HepG2 (cell line): ENCODE data around the gene PRKAR1B. TPM values are rescaled to one million over a fixed set of nuclear protein-coding genes. Genes with fewer than 3 reads are reported as not detected.

Source experiments
- ATAC-seq: fragments of 200-7000 bp; cut with Tn5 transposase; 3 replicates; pipeline ENCODE4 v1.9.1; 2020; ENCODE audit warnings: mild to moderate bottlenecking, moderate library complexity
- BruUV-seq: library from RNA; stranded (reverse); fragments of 400-500 nt; replicated peaks from 2 replicates; lab custom pipeline; 2021; lab: Mats Ljungman, UMichigan
- CTCF ChIA-PET: fragments of 300-600 bp; formaldehyde crosslinking; extraction: SDS; loops from one replicate; lab custom pipeline; 2021; ENCODE audit warnings: low total read pairs, inconsistent platforms, low intra/inter-chr PET ratio; lab: Yijun Ruan, JAX
- POLR2A ChIA-PET: fragments of 350-600 bp; sonication (Branson Sonifier 250); formaldehyde crosslinking; loops from one replicate; lab custom pipeline; 2020; ENCODE audit warnings: antibody characterized with exemption, inconsistent platforms; lab: Yijun Ruan, JAX
- DNase-seq: peaks from one replicate; pipeline ENCODE4 v3.0.0-alpha.2; 2015; ENCODE audit warnings: low spot score
- FAIRE-seq: peaks from 3 replicates; lab custom pipeline; 2011; peaks lifted over from hg19 to GRCh38; lab: Jason Lieb, UNC
- H2AFZ ChIP-seq: one replicate; pipeline ENCODE4 v1.6.1; 2011; ENCODE audit warnings: low read length, inconsistent platforms
- H3K27ac ChIP-seq: fragments of 300-600 bp; 3 replicates; pipeline ENCODE4 v1.8.0; 2011; ENCODE audit warnings: mixed run types, mild to moderate bottlenecking, mixed read lengths, low read length, inconsistent platforms; ENCODE audit not compliant: insufficient read depth; ENCODE audit errors: extremely low read length
- H3K27me3 ChIP-seq, 2 experiments: fragments of 200-600 bp in 1 of 2; 2 replicates in 1 of 2; 3 replicates in 1 of 2; pipeline versions ENCODE4 v1.6.0 to v1.8.0; 2011; ENCODE audit warnings: low read length in 2 of 2, mild to moderate bottlenecking in 2 of 2, moderate library complexity in 2 of 2, inconsistent platforms in 1 of 2; ENCODE audit not compliant: insufficient read depth in 2 of 2, control insufficient read depth in 1 of 2
- H3K36me3 ChIP-seq, 2 experiments: fragments of 200-600 bp in 1 of 2; replicated peaks in 1 of 2; 2 replicates in 1 of 2; 3 replicates in 1 of 2; pipeline versions ENCODE4 v1.5.1 to v1.8.0; 2011; ENCODE audit warnings: low read length in 2 of 2, inconsistent platforms in 1 of 2; ENCODE audit not compliant: insufficient read depth in 2 of 2, control insufficient read depth in 1 of 2
- H3K4me1 ChIP-seq: 2 replicates; pipeline ENCODE4 v1.5.1; 2012; ENCODE audit warnings: low read length, inconsistent platforms; ENCODE audit not compliant: insufficient read depth
- H3K4me2 ChIP-seq: 2 replicates; pipeline ENCODE4 v1.6.0; 2011; ENCODE audit warnings: low read depth, low read length, inconsistent platforms
- H3K4me3 ChIP-seq, 3 experiments: fragments of 200-600 bp in 1 of 3; sonication (generic), shearing (Covaris generic) in 1 of 3; replicated peaks in 1 of 3; 2 replicates each; pipeline ENCODE4 v1.5.1; 2011 to 2016; ENCODE audit warnings: low read length in 3 of 3, inconsistent platforms in 2 of 3, low read depth in 2 of 3, mild to moderate bottlenecking in 2 of 3, control low read depth in 1 of 3, mixed read lengths in 1 of 3; ENCODE audit not compliant: insufficient read depth in 1 of 3
- H3K79me2 ChIP-seq: one replicate; pipeline ENCODE4 v1.6.1; 2011; ENCODE audit warnings: low read length, inconsistent platforms; ENCODE audit not compliant: insufficient read depth
- H3K9ac ChIP-seq: 2 replicates; pipeline ENCODE4 v1.6.0; 2011; ENCODE audit warnings: mild to moderate bottlenecking, low read depth, low read length, inconsistent platforms; ENCODE audit not compliant: insufficient read depth
- H3K9me3 ChIP-seq: 2 replicates; pipeline ENCODE4 v1.5.1; 2012; ENCODE audit warnings: mild to moderate bottlenecking, low read length
- H4K20me1 ChIP-seq: 2 replicates; pipeline ENCODE4 v1.6.0; 2011; ENCODE audit warnings: inconsistent platforms, mild to moderate bottlenecking, low read length, moderate library complexity; ENCODE audit not compliant: insufficient read depth
- ARNT2 ChIP-seq: sonication (generic); formaldehyde crosslinking; IDR thresholded peaks from 2 replicates; pipeline ENCODE4 v1.8.0; 2022; ENCODE audit warnings: mild to moderate bottlenecking, low read depth, missing genetic modification reagents, moderate library complexity
- JUN ChIP-seq: sonication (generic); formaldehyde crosslinking; IDR thresholded peaks from 2 replicates; pipeline ENCODE4 v1.4.0; 2020; ENCODE audit warnings: mild to moderate bottlenecking, missing genetic modification reagents
- LBX2 ChIP-seq: sonication (generic); formaldehyde crosslinking; IDR thresholded peaks from 2 replicates; pipeline ENCODE4 v1.5.0; 2020; ENCODE audit warnings: missing genetic modification reagents, mild to moderate bottlenecking, borderline replicate concordance
- LCORL ChIP-seq, 2 experiments: fragments of 450-650 bp in 1 of 2; sonication (generic) in 1 of 2; formaldehyde crosslinking in 1 of 2; IDR thresholded peaks; 2 replicates each; pipeline versions ENCODE4 v1.5.0 to v1.6.1; 2017 to 2020; ENCODE audit warnings: antibody characterized with exemption in 1 of 2, missing genetic modification reagents in 1 of 2
- MIER3 ChIP-seq: IDR thresholded peaks from 2 replicates; pipeline ENCODE4 v1.6.1; 2016; ENCODE audit warnings: missing compliant biosample characterization, borderline replicate concordance
- MTF1 ChIP-seq: sonication (generic); formaldehyde crosslinking; IDR thresholded peaks from 2 replicates; pipeline ENCODE4 v1.5.0; 2020; ENCODE audit warnings: missing genetic modification reagents
- NCOA1 ChIP-seq: sonication (generic); formaldehyde crosslinking; IDR thresholded peaks from 2 replicates; pipeline ENCODE4 v1.9.0; 2021; ENCODE audit warnings: missing genetic modification reagents
- RFXANK ChIP-seq: IDR thresholded peaks from 2 replicates; pipeline ENCODE4 v1.6.1; 2016
- SUZ12 ChIP-seq: fragments of 150-350 bp; IDR thresholded peaks from 2 replicates; pipeline ENCODE4 v1.6.1; 2014; ENCODE audit warnings: low read depth, low read length
- U2AF2 ChIP-seq: fragments of 200-400 bp; formaldehyde crosslinking; IDR thresholded peaks from 2 replicates; pipeline ENCODE4 v1.6.1; 2017; ENCODE audit warnings: low read depth, mild to moderate bottlenecking, low read length
- ZBTB25 ChIP-seq: IDR thresholded peaks from 2 replicates; pipeline ENCODE4 v1.6.1; 2018; ENCODE audit warnings: missing genetic modification reagents
- ZNF20 ChIP-seq: sonication (generic); formaldehyde crosslinking; IDR thresholded peaks from 2 replicates; pipeline ENCODE4 v1.4.0; 2020; ENCODE audit warnings: mild to moderate bottlenecking, moderate library complexity, missing genetic modification reagents
- ZNF263 ChIP-seq: sonication (generic); formaldehyde crosslinking; IDR thresholded peaks from 2 replicates; pipeline ENCODE4 v1.4.0; 2020; ENCODE audit warnings: missing genetic modification reagents
- ZNF282 ChIP-seq: fragments of 450-650 bp; IDR thresholded peaks from 2 replicates; pipeline ENCODE4 v1.6.1; 2018; ENCODE audit not compliant: partially characterized antibody
- ZNF337 ChIP-seq: sonication (generic); formaldehyde crosslinking; IDR thresholded peaks from 2 replicates; pipeline ENCODE4 v1.5.1; 2020; ENCODE audit warnings: missing genetic modification reagents, low read depth, mild to moderate bottlenecking, borderline replicate concordance
- ZNF629 ChIP-seq: sonication (generic); formaldehyde crosslinking; conservative IDR thresholded peaks from 2 replicates; pipeline ENCODE4 v1.5.0; 2020; ENCODE audit warnings: missing genetic modification reagents
- ZNF703 ChIP-seq: sonication (generic); formaldehyde crosslinking; IDR thresholded peaks from 2 replicates; pipeline ENCODE4 v1.5.1; 2020; ENCODE audit warnings: missing genetic modification reagents, mild to moderate bottlenecking, moderate library complexity, borderline replicate concordance
- ZSCAN29 ChIP-seq: sonication (generic); formaldehyde crosslinking; conservative IDR thresholded peaks from 2 replicates; pipeline ENCODE4 v1.4.0; 2020; ENCODE audit warnings: mild to moderate bottlenecking, missing genetic modification reagents
- WGBS: methylation state at CpG from one replicate; pipeline ENCODE4 v1.1.6; 2017; ENCODE audit warnings: low lambda C conversion rate; 5-methylcytosine and 5-hydroxymethylcytosine counted together
- in situ Hi-C: cut with HindIII; loops from 2 replicates; pipeline ENCODE4 v1.10.0; 2017; ENCODE audit warnings: low pct_unique_long_range_greater_than_20kb; ENCODE audit not compliant: extremely low pct_ligation_motif_present
- intact Hi-C: fragments of 100-400 bp; cut with micrococcal nuclease; formaldehyde crosslinking; loops from one replicate; pipeline ENCODE4 v1.10.0; 2022; ENCODE audit not compliant: unreplicated experiment
- polyA plus RNA-seq, 8 experiments: library from polyadenylated mRNA; depleted of rRNA in 3 of 8; stranded (reverse) in 7 of 8; unstranded in 1 of 8; fragments of >200 nt; fragmentation: Illumina TruSeq in 4 of 8; extraction: Trizol in 4 of 8; gene quantifications; 2 replicates each; pipeline versions ENCODE4 v1.2.1 to v1.2.3, GENCODE V29; 2011 to 2016; ENCODE audit warnings: low read depth in 4 of 8, missing spikeins in 1 of 8, mixed read lengths in 1 of 8; ENCODE audit not compliant: insufficient read depth in 1 of 8
- total RNA-seq, 5 experiments: library from RNA; depleted of rRNA; stranded (reverse); fragments of >200 nt; fragmentation: Illumina TruSeq; extraction: Trizol; gene quantifications; 2 replicates each; pipeline ENCODE4 v1.2.3, GENCODE V29; 2016; ENCODE audit warnings: low read depth in 1 of 5

PRKAR1B gene
- total and polyA plus RNA-seq, 2 of the 13 experiments (the other 11 are each of a cell fraction or from before 2014, with no cell fraction given), result 7.9 to 28.2 TPM

- DNase-seq (no peak), ATAC-seq (no peak; the same call in 2 of the 3 replicates), FAIRE-seq (no peak)
- in situ Hi-C loops, result no loop called here
- intact Hi-C loops, result no loop called here
- WGBS, result 94% methylated on average over 10 of the region's 11 CpGs
- H4K20me1 ChIP-seq, result no peaks in the 10 kb centered on the region
- H3K9ac ChIP-seq, result no peak overlapping the region
- H2AFZ ChIP-seq, result no peak overlapping the region
- no peaks in the 10 kb centered on the region for H3K79me2 ChIP-seq
- H3K27ac ChIP-seq, result no peak overlapping the region
- BruUV-seq, result no TSS peak
- H3K4me2 ChIP-seq, result no peak overlapping the region
- CTCF ChIA-PET, result no interaction called here
- POLR2A ChIA-PET, result no interaction called here
- TF ChIP-seq NCOA1 (CRISPR knock-in tag) (no peak), ZNF703 (CRISPR knock-in tag) (no peak), JUN (no peak), U2AF2 (no peak)
- no peak overlapping the region for H3K4me3 ChIP-seq
- H3K36me3 ChIP-seq, result peaks cover 2% of the 10 kb centered on the region in 2 experiments; a peak in 1 of 5 replicates
- no peaks in the 10 kb centered on the region for H3K4me1 ChIP-seq
- H3K9me3 ChIP-seq, result no peaks in the 10 kb centered on the region
- no peaks in the 10 kb centered on the region for H3K27me3 ChIP-seq
Measured at GRCh38 chr7:646951-647350, 80.1 kb downstream of the PRKAR1B start.

GRCh38 chr7:646487-646886, 80.6 kb downstream of the PRKAR1B start:
- no peak overlapping the region for H3K4me3 ChIP-seq
- no peaks in the 10 kb centered on the region for H4K20me1 ChIP-seq
- H3K79me2 ChIP-seq, result no peaks in the 10 kb centered on the region
- H3K9ac ChIP-seq, result no peak overlapping the region
- H3K9me3 ChIP-seq, result no peaks in the 10 kb centered on the region
- BruUV-seq, result no TSS peak
- no peak overlapping the region for H2AFZ ChIP-seq
- FAIRE-seq, result no peak
- POLR2A ChIA-PET, result no interaction called here
- no peak overlapping the region for H3K4me2 ChIP-seq
- 97% methylated on average over 11 of the region's 11 CpGs for WGBS
- H3K36me3 ChIP-seq, result peaks cover 2% of the 10 kb centered on the region in 2 experiments; a peak in 1 of 5 replicates
- H3K27ac ChIP-seq, result no peak overlapping the region
- no peaks in the 10 kb centered on the region for H3K27me3 ChIP-seq
- in situ Hi-C loops, result no loop called here
- TF ChIP-seq RFXANK (CRISPR knock-in tag), result no peak
- TF ChIP-seq LCORL (IDR thresholded peaks at IDR 0.05), result no peak
- TF ChIP-seq LCORL (CRISPR knock-in tag; IDR thresholded peaks at IDR 0.05), result no peak
- TF ChIP-seq ZNF282, result no peak
- no peak for TF ChIP-seq MTF1
- TF ChIP-seq ZNF20 (CRISPR knock-in tag), result no peak
- TF ChIP-seq LBX2, result no peak
- TF ChIP-seq ZBTB25 (CRISPR knock-in tag), result no peak
- TF ChIP-seq ZNF337 (CRISPR knock-in tag), result no peak
- TF ChIP-seq SUZ12, result no peak
- TF ChIP-seq ARNT2 (CRISPR knock-in tag), result no peak
- no peak for TF ChIP-seq MIER3 (CRISPR knock-in tag)
- no peak for TF ChIP-seq ZNF629
- no peak for TF ChIP-seq ZNF263
- TF ChIP-seq ZSCAN29, result no peak
- TF ChIP-seq, all 625 proteins: peak for 0
- CTCF ChIA-PET, result no interaction called here
- intact Hi-C loops, result no loop called here
- DNase-seq (no peak), ATAC-seq (no peak)
- no peaks in the 10 kb centered on the region for H3K4me1 ChIP-seq
